IPS-18a (cell line): ENCODE data around the gene LAMTOR2.

Experiments
- H3K27ac ChIP-seq: one replicate; pipeline ENCODE4 v1.5.1; 2013; ENCODE audit warnings: low read length
- H3K27me3 ChIP-seq: one replicate; pipeline ENCODE4 v1.6.1; 2013; ENCODE audit warnings: mild to moderate bottlenecking, low read length; ENCODE audit not compliant: control insufficient read depth, insufficient read depth
- H3K36me3 ChIP-seq: one replicate; pipeline ENCODE4 v1.6.1; 2013; ENCODE audit warnings: low read depth, low read length; ENCODE audit not compliant: control insufficient read depth
- H3K4me1 ChIP-seq: one replicate; pipeline ENCODE4 v1.6.1; 2013; ENCODE audit warnings: low read depth, low read length; ENCODE audit not compliant: control insufficient read depth
- H3K4me3 ChIP-seq: one replicate; pipeline ENCODE4 v1.5.1; 2013; ENCODE audit warnings: low read length
- H3K9ac ChIP-seq: one replicate; pipeline ENCODE4 v1.6.1; 2013; ENCODE audit warnings: mild to moderate bottlenecking, low read length, moderate library complexity
- H3K9me3 ChIP-seq: one replicate; pipeline ENCODE4 v1.6.1; 2013; ENCODE audit warnings: low read depth, low read length; ENCODE audit not compliant: control insufficient read depth

Gene LAMTOR2

DNA sequence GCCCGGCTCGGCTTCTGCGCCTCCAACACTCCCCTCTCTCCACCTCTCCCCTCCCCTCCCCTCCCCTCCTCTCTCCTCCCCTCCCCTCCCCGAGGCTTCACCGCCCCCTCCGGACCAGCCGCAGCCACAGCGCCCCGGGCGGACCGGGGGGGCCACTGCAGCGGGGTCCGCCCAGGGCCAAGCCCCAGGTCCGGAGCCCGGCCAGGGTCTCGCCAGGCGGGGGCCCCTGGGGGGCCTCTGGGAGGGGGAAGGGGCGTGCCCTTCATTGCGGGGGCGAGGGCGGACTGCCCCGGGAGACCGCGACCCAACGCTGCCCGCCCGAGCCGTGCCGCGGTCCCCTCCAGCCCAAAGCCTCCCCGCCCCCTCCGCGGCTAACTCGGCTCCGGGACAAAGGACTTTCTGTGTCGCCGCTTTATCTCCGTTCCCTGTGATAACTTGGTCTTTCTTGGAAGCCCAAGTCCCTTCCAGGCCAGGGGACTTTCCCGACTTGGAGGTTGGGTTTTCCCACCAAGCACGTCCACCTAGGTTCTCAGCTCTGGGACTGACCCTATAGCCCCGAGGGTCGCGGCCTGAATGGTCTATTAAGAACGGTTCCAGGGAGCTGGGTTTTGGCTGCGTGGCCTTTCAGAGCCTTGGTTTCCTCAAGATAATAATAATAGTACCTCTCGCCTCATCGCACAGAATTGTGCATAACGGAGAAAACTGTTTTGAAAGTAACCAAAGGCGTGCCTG lies 648 bp upstream of the LAMTOR2 start, which contains the start of gene UBQLN4:
UBQLN4 (minus strand) TSS at position 31 of the 732 bp plus-strand sequence. CDS start 97 bp downstream, outside the sequence.
- Histone ChIP-seq H3K27ac (peak within 1 kb of the TSS; percentile 91), H3K27me3 (no peaks in the 10 kb centered on the region), H3K9ac (peak within 1 kb of the TSS; percentile 95), H3K9me3 (no peaks in the 10 kb centered on the region), H3K36me3 (peaks cover 19% of the 10 kb centered on the region), H3K4me1 (peaks cover 6% of the 10 kb centered on the region), H3K4me3 (peak within 1 kb of the TSS; percentile 86)

- peak overlapping the region; percentile 65 for H3K9ac ChIP-seq
- H3K36me3 ChIP-seq, result peaks cover 6% of the 10 kb centered on the region
- H3K27ac ChIP-seq, result no peak overlapping the region
- peaks cover 6% of the 10 kb centered on the region for H3K4me1 ChIP-seq
- peak overlapping the region; percentile 86 for H3K4me3 ChIP-seq
- H3K9me3 ChIP-seq, result no peaks in the 10 kb centered on the region
- no peaks in the 10 kb centered on the region for H3K27me3 ChIP-seq
Observed at GRCh38 chr1:156055281-156056048, 883 bp downstream of the LAMTOR2 start.

- peaks cover 6% of the 10 kb centered on the region for H3K36me3 ChIP-seq
- no peak overlapping the region for H3K27ac ChIP-seq
- no peak overlapping the region for H3K9ac ChIP-seq
- H3K4me1 ChIP-seq, result peaks cover 10% of the 10 kb centered on the region
- H3K27me3 ChIP-seq, result no peaks in the 10 kb centered on the region
- no peaks in the 10 kb centered on the region for H3K9me3 ChIP-seq
- H3K4me3 ChIP-seq, result no peak overlapping the region
Observed at GRCh38 chr1:156056326-156056849, 1.8 kb downstream of the LAMTOR2 start.

- peak within 1 kb of the TSS; percentile 95 for H3K27ac ChIP-seq
- peak within 1 kb of the TSS; percentile 61 for H3K9ac ChIP-seq
Observed at GRCh38 chr1:156060937-156061636, 6.5 kb downstream of the LAMTOR2 start, which contains the start of gene RAB25. Gene RAB25 (plus strand): TSS chr1:156061160. CDS start chr1:156061401, 241 bp downstream.

GRCh38 chr1:156062189-156062588 lies 7.6 kb downstream of the LAMTOR2 start:
- peaks cover 25% of the 10 kb centered on the region for H3K4me1 ChIP-seq
- H3K9me3 ChIP-seq, result no peaks in the 10 kb centered on the region
- H3K27me3 ChIP-seq, result no peaks in the 10 kb centered on the region
- H3K4me3 ChIP-seq, result peak overlapping the region; percentile 65
- no peak overlapping the region for H3K27ac ChIP-seq
- peaks cover 3% of the 10 kb centered on the region for H3K36me3 ChIP-seq
- no peak overlapping the region for H3K9ac ChIP-seq

More at GRCh38 chr1:156060937-156061636, 6.5 kb downstream of the LAMTOR2 start, which contains the start of gene RAB25:
- peaks cover 3% of the 10 kb centered on the region for H3K36me3 ChIP-seq
- H3K4me1 ChIP-seq, result peaks cover 23% of the 10 kb centered on the region
- H3K9me3 ChIP-seq, result no peaks in the 10 kb centered on the region
- H3K4me3 ChIP-seq, result peak within 1 kb of the TSS; percentile 65
- H3K27me3 ChIP-seq, result no peaks in the 10 kb centered on the region

- Histone ChIP-seq H3K9me3 (no peaks in the 10 kb centered on the region), H3K27ac (no peak overlapping the region), H3K27me3 (no peaks in the 10 kb centered on the region), H3K4me3 (no peak overlapping the region), H3K9ac (no peak overlapping the region), H3K36me3 (no peaks in the 10 kb centered on the region), H3K4me1 (peaks cover 25% of the 10 kb centered on the region)
Observed at GRCh38 chr1:156063997-156064285, 9.4 kb downstream of the LAMTOR2 start.

DNA sequence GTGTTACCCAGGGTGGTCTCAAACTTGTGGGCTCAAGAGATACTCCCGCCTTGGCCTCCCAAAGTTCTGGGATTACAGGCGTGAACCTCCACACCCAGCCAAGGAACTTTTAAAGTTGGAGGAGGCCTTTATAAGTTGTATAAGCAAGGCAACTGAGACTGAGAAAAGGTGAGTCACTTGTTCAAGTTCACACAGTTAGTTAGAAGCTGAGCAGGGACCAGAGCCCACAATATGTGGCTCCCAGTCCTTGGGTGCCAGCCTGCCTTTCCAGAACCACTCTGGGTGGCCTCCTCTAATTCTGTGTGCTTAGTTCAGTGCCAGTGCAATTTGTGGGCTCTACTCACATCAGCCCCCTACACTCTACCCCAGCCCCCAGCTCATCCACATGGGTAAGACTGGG lies 10.0 kb downstream of the LAMTOR2 start:
- no peak overlapping the region for H3K4me3 ChIP-seq
- H3K27me3 ChIP-seq, result no peaks in the 10 kb centered on the region
- H3K36me3 ChIP-seq, result peaks cover 1% of the 10 kb centered on the region
- H3K4me1 ChIP-seq, result peaks cover 25% of the 10 kb centered on the region
- H3K27ac ChIP-seq, result no peak overlapping the region
- H3K9me3 ChIP-seq, result no peaks in the 10 kb centered on the region
- H3K9ac ChIP-seq, result no peak overlapping the region

DNA sequence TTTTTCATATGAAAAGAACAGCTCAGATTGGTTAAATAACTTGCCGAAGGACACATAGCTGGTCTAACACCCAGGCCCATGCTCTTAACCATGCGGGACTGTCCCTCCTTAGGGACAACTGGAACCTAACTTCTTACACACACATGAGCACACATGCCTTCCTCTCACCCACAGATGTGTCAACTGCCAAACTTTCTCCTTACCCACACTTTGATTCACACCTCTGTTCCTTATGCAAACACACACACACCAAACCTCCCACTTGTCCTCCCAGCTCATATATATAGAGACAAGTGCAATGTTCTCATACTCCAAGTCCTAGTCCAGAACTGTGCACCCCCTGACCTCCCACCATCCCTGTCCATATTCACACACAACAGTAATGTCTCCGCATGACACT lies 10.6 kb downstream of the LAMTOR2 start:
- Histone ChIP-seq H3K27ac (no peak overlapping the region), H3K36me3 (peaks cover 3% of the 10 kb centered on the region), H3K27me3 (no peaks in the 10 kb centered on the region), H3K4me1 (peaks cover 25% of the 10 kb centered on the region), H3K9ac (no peak overlapping the region), H3K4me3 (no peak overlapping the region), H3K9me3 (no peaks in the 10 kb centered on the region)

DNA sequence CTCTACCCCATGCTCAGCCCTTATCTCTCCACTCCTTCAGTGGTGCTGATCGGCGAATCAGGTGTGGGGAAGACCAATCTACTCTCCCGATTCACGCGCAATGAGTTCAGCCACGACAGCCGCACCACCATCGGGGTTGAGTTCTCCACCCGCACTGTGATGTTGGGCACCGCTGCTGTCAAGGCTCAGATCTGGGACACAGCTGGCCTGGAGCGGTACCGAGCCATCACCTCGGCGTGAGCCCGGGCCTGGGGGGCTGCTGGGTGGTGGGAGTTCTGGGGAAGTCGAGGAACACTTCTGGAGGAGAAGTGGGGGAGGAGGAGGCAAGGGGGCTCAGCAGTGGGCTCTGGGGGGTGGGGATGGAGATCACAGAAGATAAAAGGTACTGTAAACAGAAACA lies 11.3 kb downstream of the LAMTOR2 start:
- Histone ChIP-seq H3K9me3 (no peaks in the 10 kb centered on the region), H3K9ac (no peak overlapping the region), H3K4me3 (no peak overlapping the region), H3K4me1 (peaks cover 25% of the 10 kb centered on the region), H3K27me3 (no peaks in the 10 kb centered on the region), H3K36me3 (peaks cover 3% of the 10 kb centered on the region), H3K27ac (no peak overlapping the region)

- Histone ChIP-seq H3K27ac (no peak overlapping the region), H3K4me3 (no peak overlapping the region)
Observed at GRCh38 chr1:156067262-156067661, 12.7 kb downstream of the LAMTOR2 start.

More at GRCh38 chr1:156067262-156067661, 12.7 kb downstream of the LAMTOR2 start:
- Histone ChIP-seq H3K27me3 (no peaks in the 10 kb centered on the region), H3K9ac (no peak overlapping the region), H3K4me1 (peaks cover 19% of the 10 kb centered on the region), H3K36me3 (peaks cover 3% of the 10 kb centered on the region), H3K9me3 (no peaks in the 10 kb centered on the region)
